Measurements from ENCODE around the gene C3. TPM values are rescaled to one million over a fixed set of nuclear protein-coding genes. Genes with fewer than 3 reads are reported as not detected.
A peak's percentile ranks its signal among the peaks of the same experiment; 100 is the strongest.

The C3 gene
- total RNA-seq, 1 experiment from 2014 or later, result 4.0 TPM

DNA sequence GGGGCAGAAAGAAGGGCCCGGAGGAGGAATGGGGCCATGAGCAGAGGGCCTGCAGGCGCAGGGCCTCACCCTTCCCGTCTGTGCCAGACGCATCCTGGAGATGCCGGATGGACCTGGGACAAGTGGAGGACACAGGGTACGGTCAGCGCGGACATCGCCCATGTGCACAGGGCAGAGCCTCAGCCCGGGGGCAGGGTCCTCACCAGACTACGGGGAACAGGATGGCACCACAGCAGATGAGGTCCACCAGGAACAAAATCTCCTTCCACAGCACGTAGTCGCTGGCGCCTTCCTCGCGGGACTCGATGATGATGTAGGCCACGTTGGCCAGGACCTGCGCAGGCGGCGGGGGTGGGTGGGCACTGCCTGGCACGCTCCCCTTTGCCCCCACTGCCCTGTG lies 11.4 kb upstream of the C3 start:
- no peak for DNase-seq (ENCODE audit: low read depth)

DNA sequence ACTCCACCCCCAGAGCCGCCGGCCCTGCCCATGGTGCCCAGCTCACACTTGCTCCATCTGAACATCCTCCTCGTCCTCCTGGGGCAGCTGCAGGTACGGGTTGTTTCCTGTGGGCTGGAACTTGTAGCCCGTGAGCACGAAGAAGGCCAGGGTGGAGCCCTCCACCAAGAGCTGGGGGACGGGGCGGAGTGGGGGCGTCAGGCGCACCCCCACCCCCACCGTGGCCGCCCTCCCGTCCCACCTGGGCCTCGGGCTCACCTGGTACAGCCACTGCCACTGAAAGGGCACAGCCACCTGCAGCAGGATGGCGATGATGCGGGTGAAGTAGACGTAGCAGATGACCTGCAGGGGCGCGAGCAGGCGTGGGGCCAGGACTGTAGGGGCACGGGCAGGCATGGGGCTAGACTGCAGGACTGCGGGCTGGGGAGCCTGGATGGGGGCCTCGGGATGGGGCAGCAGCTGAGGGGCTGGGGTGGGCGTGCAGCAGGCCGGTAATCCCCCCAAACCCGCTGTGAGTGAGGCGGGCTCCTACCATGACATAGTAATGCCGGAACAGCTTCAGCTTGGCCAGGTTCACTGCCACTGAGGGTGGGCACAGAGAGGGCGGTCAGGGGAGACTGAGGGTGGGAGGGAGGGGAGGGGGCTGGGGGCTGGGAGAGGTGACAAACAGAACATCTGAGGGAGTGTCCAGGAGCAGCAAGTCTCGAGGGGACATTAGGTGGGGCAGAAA lies 10.7 kb upstream of the C3 start:
- DNase-seq (ENCODE audit: low read depth), result no peak

DNA sequence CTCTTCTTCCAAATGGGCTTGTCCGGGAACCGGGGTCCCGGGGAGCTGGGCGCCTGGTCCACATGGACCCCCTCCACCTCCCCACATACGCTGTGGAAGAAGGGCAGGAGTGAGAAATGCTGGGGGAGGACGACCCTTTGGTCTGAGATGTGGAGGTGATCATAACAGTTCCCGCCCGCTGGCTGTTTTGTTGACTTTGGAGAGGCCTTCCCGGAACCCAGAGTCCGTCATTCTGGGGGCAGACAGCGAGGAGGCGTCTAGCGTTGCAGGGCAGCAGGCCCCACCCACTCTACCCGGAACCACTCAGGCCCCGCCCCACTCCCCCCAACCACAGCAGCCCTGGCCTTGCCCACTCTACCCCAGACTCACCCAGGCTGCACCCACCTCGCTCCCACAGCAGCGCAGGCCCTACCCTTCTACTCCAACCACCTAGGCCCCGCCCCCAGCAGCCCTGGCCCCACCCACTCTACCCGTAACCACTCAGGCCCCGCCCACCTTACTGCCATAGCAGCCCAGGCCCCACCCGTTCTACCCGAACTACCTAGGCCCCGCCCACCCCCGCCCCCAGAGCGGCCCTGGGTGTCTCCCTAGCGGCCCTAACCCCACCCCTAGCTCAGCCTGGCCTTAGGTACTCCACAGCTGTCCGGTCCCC lies 9.8 kb upstream of the C3 start:
- no peak for DNase-seq (ENCODE audit: low read depth)

DNA sequence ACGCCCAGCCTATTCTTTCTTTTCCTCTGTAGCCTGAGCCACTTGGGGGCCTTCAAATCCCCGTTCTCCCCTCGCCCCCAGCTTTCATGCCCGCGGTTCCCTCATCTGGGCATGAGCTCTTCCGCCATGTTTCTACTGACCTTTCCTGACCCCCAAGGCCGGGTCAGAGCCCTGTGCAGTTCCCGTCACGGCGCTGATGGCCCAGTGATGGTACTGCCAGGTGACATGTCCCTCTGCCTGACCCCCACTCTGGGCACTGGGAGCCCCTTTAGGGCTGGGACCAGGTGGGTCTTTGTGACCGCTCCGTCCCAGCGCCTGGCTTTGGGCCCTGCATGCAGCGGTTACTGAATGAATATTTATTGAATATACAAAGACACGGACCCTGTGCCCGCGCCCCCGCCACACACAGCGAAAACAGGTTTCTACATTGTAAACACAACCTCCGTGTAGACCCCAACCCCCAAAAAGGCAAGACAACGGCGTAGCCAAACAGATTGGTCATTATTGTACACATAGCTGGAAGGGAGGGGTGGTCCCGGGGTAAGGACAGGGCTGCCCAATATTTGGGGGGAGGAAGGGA lies 9.2 kb upstream of the C3 start:
- no peak for DNase-seq (ENCODE audit: low read depth)

DNA sequence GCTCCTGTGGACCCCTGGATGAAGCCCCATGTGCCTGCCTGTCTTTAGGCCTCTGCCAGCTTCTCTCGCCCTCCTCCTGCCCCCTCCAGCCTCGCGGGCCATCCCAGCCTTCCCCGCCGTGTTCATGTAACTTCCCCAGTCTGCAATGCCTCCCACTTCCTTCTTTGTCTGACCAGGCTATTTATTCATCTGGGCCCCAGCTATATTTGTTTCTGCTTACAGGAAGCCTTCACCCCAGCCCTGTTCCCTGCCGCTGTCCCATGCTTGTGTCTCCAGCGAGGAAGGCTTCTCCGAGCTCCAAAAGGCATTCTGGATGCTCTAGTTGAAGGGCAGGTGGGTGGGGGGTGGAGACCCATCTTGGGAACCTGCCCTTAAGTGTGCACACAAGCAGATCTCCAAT lies 7.9 kb upstream of the C3 start:
- no peak for DNase-seq (ENCODE audit: low read depth)

DNA sequence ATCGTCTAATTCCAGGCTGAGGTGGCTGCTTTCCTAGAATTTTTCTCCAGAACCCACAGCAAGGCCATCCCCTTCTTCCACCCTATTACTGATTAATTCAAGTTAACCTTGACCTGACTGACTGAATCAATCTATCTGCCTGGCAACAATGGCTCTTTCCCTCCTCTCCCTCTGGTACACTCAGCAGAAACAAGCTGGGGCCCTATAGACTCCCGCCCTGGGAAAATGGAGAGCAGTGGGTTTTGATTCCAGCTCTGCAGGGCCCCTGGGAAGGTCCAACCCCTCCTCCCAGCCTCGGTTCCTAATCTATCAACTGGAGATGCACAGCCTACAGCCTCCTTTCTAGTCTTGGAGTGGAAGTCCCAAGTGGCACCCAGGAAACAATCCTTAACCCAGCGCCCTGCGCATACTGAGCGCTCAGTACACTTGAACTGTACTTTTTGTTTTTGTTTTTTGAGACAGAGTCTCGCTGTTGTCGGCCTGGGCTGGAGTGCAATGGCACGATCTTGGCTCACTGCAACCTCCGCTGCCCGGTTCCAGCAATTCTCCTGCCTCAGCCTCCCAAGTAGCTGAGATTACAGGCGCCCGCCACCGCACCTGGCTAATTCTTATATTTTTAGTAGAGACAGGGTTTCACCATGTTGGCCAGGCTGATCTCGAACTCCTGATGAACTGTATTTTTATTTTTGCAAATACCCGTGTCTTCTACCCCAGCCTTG lies 5.2 kb upstream of the C3 start:
- no peak for DNase-seq (ENCODE audit: low read depth)

DNA sequence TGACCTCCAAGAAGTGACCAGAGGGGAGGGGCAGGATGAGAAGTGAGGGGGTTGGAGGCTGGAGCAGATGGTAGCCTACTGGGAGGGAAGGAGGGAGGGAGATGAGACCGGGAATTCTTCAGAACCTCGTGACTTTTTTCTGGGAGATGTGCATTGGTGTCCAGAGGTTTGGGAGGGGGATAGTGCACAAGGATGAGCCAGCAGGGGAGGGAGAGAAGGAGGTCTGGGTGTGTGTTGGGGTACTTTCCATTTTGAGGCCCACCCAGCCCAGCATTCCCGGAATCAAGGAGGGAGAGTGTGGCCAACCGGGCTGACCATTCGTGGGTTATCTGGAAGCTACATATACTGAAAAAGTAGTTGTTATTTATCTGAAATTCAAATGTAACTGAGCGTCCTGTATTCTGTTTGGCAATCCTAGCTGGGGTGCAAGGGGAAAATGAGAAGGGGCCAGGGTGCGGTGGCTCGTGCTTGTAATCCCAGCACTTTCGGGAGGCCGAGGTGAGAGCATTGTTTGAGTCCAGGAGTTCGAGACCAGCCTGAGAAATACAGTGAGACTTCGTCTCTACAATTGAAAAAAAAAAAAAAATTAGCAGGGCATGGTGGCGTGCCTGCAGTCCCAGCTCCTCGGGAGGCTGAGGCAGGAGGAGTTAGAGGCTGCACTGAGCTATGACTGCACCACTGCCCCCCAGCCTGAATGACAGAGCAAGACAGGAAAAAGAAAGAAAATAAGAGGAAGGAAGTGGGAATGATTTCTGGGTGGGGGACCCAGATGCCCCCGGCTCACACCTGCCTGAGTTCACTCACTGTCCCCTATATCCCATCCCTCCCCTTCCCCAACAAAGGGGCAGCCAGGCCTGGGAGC lies 4.4 kb upstream of the C3 start:
- DNase-seq (ENCODE audit: low read depth), result no peak

DNA sequence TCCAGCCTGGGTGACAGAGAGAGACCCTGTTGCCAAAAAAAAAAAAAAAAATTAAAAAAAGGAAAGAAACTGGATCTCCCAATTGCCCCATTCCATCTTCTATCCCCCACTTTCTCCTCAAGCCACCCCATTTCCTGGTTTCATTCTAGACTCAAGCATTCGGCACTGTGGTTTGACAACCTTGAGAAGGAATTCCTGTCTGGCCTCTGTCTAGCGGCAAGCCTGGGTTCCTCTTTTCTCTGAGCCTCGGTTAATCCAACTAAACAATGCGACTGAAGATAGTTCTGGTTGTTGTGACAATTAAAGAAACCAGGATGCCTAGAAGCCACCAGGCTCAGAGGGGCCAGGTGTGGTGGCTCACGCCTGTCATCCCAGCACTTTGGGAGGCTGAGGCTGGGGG lies 3.3 kb upstream of the C3 start:
- no peak for DNase-seq (ENCODE audit: low read depth)

DNA sequence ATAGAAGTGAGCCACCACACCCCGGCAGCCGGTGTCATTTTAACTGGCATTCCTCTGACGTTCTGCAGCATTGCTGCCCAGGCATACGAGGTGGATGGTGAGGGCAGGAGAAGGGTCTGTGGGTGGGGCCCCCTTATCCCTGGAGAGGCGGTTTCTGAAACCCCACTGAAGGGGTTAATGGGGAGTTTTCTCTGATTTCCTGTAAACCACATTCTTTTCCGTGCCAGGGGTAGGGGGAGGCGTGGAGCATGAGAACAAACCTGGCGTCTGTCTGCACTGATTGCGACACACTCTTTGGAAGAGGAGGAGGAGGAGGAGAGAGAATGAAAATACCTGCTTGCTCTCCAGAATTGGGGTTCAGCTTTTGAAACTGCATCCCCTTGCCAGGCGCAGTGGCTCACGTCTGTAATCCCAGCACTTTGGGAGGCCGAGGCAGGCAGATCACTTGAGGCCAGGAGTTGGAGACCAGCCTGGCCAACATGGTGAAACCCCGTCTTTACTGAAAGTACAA lies 2.7 kb upstream of the C3 start:
- DNase-seq (ENCODE audit: low read depth), result peak; percentile 52

DNA sequence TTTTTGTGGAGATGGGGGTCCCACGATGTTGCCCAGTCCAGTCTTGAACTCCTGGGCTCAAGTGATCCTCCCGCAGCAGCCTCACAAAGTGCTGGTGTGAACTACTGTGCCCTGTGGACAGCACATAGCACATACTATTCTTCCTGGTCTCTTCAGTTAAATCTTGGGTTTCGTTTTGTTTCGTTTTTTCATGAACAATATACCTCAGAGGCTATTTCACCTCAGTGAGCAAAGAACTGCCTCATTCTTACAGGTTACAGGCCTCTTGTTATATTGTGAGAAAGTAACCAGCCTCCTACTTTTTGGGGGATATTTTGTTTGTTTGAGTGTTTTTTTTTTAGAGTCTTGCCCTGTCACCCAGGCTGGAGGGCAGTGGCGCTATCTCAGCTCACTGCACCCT lies 1.3 kb upstream of the C3 start:
- no peak for DNase-seq (ENCODE audit: low read depth)

DNA sequence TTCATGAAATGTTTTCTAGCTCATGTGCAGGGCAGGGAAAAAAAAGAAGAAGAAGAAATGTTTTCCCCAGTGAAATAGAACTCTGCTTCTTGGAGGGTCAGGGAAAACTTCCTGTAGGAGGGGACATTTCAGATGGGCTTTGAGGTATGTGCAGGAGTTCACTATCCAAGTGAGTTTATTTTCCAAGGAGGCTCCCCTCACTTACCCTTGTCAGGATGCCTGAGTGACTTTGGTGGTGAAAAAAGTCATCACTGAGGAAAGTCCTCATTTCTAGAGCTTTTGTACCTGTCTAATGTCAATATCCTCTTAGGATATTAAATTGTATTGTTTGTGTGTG lies 656 bp upstream of the C3 start:
- no peak for DNase-seq (ENCODE audit: low read depth)

DNA sequence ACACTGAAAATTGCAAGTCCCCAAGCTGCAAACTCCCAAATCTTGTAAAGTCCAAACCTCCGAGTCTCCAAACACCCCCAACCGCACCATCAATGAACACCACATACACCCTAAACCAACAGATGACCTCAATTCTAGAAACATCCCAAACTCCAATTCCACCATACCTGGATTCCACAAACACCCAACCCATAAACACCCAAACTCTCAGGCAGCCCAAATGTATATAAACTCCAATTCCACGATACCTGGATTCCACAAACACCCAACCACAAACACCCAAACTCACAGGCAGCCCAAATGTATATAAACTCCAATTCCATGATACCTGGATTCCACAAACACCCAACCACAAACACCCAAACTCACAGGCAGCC lies 470 bp downstream of the C3 start:
- no peak for DNase-seq (ENCODE audit: low read depth)

DNA sequence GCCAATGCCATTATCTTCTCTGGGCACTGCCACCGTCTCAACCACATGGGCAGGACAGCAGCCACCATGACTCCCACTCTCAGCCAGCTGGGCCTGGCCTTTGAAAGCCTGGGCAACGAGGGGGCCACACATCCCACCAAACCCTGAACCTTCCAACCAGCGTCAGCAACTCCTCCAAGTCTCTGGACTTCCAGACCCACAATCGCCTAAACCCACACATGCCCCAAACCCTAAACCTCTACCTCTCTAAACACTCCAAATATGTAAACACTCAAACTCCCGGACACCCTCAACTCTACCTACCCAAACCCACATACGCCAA lies 949 bp downstream of the C3 start:
- no peak for DNase-seq (ENCODE audit: low read depth)

DNA sequence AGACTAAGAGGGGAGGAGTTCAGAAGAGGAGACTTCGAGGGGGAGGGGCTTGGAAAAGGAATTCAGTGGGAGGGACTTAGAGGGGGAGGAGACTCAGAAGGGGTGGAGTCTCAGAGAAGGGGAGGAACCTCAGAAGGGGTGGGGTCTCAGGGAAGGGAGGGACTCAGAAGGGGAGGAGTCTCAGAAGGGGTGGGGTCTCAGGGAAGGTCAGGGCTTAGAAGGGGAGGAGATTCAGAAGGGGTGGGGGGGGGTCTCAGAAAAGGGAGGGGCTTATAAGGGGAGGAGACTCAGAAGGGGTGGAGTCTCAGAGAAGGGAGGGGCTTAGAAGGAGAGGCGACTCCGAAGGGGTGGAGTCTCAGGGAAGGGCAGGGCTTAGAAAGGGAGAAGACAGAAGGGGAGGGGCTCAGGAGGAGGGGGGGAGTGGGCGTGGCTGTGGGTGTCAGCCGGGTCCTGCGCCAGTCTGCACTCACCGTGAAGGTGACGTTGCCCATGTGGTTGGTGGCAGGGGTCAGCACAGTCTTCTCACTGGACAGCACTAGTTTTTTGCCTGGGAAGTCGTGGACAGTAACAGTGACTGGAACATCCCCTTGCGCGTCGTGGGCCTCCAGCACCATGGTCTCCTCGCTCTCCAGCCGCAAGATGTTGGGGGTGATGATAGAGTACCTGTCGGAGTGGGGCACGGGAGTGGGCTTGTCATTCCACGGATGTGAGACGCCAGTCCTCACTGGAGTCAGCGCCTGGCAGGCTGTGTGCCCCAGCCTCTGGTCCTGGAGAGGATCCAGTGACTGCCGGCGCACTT lies 1.5 kb downstream of the C3 start:
- peak; percentile 41 for DNase-seq (ENCODE audit: low read depth)

DNA sequence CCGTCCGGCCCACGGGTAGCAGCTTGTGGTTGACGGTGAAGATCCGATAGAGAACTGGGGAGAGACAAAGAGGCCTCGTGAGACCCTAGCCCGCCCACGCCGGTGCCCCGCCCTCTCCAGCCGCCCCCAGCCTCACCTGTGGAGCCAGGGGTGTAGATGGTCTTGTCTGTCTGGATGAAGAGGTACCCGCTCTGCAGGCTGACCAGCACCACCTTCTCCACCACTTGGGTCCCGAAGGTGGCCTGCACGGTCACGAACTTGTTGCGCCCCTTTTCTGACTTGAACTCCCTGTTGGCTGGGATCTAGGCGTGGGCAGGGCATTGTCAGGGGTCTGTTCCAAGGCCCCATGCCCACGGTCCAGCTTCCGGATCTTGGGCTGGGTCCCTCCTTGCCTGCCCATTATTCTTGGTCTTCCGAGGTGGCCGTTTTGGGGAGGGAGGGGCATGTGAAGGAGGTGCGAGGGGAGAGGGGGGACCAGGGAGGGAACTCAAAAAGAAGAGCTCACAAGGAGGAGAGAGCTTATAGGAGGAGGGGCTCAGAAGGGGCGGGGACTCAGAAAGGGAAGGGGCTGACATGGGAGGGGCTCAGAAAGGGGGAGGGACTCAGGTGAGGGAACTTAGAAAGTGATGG lies 2.2 kb downstream of the C3 start:
- DNase-seq (ENCODE audit: low read depth), result no peak

DNA sequence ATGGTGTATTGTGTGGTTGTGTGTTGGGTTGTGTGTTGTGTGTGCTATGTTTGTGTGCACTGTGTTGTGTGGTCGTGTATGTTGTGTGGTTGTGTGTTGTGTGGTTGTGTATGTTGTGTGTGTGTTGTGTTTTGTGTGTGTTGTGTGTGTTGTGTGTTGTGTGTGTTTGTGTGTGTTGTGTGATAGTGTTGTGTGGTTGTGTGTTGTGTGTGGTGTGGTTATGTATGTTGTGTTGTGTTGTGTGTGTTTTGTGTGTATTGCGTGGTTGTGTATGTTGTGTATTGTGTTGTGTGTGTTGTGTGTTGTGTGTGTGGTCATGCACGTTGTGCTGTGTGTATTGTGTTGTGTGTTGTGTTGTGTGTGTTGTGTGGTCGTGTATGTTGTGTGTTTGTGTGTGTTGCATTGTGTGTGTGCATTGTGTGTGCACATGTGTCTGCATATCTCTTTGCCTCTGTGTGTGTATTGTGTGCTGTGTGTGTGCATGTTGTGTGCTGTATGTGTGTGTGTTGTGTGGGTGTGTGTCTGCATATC lies 2.9 kb downstream of the C3 start:
- no peak for DNase-seq (ENCODE audit: low read depth)

DNA sequence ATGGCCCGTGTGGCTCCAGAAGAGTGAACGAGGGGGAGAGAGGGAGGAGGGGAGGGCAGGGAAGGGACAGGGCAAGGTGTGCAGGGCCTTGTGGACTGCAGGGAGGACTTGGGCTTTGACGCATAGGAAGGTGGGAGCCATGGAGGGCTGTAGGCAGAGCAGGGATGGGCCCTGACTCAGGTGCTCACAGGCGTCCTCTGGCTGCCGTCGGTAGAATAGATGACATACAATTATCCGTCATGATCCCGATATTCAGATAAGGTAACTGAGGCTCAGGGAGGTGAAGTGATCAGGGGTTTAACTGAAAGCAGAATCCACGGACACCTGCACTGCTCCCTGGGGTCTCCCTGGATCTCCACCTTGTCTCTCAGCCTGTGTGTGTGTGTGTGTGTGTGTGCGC lies 3.4 kb downstream of the C3 start:
- DNase-seq (ENCODE audit: low read depth), result no peak

DNA sequence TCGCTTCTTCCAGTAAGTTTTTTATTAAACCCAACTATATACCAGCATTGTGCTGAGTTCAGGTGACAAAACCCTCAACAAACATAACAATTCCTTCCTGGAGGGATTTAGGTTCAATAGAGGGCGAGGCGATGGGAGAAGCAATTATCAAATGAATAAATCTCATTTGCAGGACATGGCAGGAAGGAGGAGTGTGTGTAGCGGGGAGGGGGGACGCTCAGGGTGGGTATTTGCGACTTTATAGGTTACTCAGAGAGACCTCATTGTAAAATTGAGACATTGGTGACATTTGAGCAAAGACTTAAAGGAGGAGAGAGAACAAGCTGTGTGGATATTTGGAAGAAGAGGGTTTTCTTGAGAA lies 3.9 kb downstream of the C3 start:
- DNase-seq (ENCODE audit: low read depth), result no peak

DNA sequence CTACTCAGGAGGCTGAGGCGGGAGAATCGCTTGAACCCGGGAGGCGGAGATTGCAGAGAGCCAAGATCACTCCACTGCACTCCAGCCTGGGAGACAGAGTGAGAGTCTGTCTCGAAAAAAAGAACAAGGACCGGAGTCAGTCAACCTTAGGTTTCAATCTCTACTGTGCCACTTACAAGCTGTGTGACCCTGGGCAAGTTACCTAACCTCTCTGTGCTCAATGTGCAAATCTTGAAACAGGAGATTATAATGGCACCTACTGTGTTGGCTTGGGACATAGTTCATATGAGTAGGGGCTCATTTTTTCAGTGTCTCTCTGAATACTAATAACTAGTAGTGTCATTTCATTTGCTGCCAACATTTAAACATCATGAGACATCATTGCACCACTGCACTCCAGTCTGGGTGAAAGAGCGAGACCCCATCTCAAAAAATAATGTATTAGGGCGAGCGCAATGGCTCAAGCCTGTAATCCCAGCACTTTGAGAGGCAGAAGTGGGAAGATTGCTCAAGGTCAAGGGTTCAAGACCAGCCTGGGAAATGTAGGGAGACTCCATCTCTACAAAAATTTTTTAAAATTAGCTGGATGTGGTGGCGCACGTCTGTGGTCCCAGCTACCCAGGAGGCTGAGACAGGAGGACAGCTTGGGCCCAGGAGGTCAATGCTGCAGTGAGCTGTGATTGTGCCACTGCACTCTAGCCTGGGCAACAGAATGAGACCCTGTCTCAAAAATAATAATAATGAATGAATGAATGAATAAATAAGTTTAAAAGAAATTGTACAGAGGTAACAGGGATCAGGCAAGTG lies 5.5 kb downstream of the C3 start:
- no peak for DNase-seq (ENCODE audit: low read depth)
